ENCODE measurements around the gene CCDC138.

CCDC138 gene

DNA sequence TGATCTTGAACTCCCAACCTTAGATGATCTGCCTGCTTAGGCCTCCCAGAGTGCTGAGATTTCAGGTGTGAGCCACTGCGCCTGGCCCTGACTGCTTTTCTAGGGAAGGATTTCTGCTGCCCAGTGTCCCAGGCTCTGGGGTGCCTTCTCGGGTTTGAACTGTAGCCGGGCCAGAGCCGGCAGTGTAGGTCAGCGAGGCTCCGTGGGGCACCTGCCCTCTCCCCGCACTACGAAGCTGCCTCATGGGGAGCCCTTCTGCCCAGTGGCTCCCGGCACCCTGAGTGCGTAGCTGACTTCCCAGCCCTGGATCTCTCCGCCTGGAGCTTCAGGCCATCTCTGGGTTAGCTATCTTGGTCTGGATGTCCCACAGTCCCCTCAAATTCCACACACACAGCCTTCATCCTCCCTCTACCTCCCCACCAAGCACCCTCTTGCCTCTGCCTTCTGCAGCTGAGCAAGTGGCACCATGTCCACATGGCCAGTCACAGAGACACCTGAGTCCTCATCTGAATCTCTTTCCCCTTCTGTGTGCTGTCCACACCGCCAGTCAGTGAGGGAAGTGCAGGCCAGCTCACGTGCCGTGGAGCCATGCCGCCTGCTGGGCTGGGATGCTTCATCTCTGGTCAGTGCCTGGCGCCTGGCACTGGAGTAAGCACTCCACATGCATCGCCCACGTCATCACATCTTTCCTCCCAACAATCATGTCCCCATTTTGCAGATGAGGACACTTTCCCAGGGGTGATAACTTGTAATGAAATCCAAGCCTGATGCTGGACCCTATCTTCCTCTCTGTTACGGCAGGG, 133.2 kb downstream of the CCDC138 start:
- DNase-seq = no peak

GRCh38 chr2:108920686-108921085, 134.1 kb downstream of the CCDC138 start:
- DNase-seq = no peak

DNA sequence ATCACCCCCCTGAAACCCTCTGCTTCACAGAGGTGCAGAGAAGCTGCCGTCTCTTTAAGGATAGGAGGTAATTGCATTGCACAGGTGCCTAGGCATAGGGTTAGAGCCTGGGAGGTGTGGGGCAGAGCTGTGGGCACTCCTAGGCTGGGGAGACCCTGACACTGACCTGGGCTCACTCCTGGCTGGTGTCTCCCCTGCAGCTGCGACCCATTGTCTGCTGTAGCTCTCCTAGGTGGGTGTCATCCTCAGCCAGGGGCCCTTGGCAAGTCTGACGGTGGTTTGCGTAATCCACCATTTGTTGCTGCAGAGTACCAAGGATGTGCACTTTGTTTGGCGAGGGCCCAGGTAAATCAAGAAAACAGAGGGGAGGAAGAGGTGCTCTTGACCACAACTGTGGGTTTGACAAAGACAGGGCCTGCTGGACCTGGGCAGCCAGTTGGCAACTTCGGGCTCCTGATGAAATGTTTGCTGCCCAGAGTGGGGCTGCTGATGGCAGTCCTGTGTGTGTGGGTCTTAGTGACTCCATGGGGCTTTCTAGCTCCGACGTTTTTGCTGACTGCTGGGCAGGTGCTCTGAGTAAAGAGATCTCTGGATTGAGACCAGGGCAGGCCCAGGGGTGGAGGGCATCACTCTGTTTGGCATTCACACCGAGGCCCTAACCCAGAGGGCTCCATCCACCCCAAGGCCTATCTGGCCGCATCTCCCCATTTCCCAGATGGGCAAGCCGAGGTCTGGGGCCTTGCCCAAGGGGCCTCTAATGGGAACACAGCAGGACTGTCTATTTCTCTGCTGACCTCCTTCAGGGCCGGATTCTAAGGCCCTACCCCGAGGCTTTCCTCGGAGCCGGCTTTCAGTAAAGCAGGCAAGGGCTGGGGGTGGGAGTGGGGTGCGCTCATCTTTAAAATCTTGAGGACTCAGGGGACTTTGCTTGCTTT, 134.8 kb downstream of the CCDC138 start:
- no peak for DNase-seq

- DNase-seq = no peak
Measured at GRCh38 chr2:108922141-108922915, 135.8 kb downstream of the CCDC138 start.

DNA sequence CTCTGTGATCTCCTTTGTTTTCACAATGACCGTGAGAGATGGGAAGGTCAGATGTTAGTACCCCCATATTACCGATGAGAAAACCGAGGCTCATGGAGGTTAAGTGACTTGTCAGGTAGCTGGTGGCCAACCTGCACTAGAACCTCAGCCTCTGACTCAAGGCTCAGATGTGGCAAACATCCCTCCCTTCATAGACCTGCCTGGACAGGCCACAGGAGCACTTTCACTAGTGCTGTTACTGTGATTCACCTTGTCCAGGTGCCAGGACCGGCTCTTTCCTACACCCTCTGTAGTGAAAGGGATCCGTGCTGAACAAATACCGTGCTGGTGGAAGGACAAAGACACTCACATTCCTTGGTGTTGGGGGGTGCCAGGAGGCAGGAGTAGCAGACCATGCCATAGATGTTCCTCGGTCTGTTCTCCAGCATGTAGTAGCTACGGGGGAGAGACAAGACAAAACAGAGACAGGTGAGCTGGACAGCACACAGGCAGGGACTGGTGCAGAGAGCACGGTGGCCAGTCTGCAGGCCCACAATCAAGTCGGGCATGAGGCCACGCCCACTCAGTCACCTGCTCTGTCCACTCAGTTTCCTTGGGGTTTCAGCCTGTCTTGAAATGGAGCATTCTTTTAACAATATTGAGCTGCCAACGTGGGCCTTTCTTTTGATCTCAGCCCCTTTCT, 136.6 kb downstream of the CCDC138 start:
- no peak for DNase-seq

DNA sequence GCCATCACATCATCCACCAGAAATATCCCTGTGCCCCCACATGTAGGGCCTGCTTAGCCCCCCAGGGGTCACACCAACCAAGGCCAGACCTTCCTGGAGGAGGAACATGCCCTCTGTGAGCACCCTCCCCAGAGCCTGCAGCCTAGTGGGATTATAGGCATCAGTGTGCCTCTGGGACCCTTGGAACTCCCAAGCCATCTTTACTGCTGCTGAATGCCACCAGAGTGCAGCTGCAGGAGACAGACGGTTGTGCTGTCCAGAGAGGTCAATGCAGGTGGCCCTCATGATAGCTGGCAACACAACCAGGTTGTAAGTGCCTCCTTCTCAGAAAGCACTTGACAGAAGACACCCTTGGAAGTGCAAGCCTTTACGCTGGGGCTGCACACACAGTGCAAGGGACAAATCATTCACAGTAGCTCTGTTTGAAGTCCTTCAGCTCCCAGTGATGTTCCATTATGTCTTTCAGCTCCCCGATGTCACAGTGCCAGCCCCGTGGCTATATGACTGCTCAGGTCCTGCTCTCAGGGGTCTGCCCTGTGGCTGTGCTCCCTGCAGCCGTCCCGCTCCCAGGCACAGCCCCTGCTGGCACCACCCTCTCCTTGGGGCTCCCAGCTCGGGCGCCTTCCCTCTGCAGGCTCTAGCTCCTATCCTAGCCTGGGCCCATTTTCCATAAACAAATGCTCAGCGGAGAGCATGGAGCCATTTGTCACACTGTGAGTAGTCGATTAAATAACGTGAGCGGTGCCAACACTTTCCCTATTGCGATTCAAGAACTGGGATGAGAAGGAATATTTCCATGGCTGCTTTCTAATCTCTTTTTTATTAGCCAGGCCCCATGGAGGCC, 137.4 kb downstream of the CCDC138 start:
- no peak for DNase-seq

GRCh38 chr2:108924580-108925251, 138.1 kb downstream of the CCDC138 start:
- no peak for DNase-seq

DNA sequence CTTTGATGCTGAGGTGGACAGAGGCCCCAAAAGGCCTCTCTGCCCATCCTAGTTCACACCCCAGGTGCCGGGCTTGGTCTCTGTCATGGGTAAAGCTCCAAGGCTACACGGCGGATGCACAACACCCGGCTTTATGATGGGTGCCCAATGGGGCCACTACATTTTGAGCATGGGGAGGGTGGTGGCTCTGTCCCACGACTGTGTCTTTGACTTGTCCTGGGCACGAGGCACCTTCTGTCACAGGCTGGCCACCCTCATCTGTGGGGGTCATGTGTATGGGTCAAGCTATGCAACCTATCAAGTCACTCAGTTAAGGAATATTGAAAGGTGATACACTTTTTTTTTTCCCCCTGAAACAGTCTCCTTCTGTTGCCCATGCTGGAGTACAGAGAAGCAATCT, 138.7 kb downstream of the CCDC138 start:
- DNase-seq = no peak

DNA sequence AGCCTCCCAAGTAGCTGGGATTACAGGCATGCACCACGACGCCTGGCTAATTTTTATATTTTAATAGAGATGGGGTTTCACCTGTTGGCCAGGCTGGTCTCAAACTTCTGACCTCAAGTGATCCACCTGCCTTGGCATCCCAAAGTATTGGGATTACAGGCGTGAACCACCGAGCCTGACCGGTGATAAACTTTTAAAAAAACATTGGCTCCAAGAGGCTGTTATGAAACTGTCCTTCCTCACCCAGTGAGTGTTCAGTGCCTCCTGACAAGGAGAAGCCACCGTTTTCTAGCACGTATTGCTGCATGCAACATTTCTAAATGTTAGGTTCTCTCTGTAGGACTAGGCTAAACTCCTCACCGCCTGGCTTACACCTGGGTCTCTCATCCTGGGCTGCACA, 139.2 kb downstream of the CCDC138 start:
- no peak for DNase-seq
